Head of caudate nucleus (tissue), 42 donors: ENCODE measurements around the gene NCBP2.

Experiments used
- DNase-seq, 42 donors: peaks; one replicate each; pipeline versions ENCODE4 v3.0.0 to v3.0.0-alpha.2; 2020 to 2021; ENCODE audit warnings: mixed read lengths in 7 of 42
- intact Hi-C: fragments of 100-400 bp; cut with DNase I; formaldehyde crosslinking; loops from one replicate; pipeline ENCODE4 v1.15.0; 2022

The NCBP2 gene

GRCh38 chr3:196947860-196948441 is 5.6 kb upstream of the NCBP2 start:
- intact Hi-C loops, result no loop called here
- DNase-seq, result no peak

- DNase-seq, result peak in 1 of 42 donors; percentile 18
- intact Hi-C loops, result no loop called here
Measured at GRCh38 chr3:196947136-196947859, 5.0 kb upstream of the NCBP2 start.

DNA sequence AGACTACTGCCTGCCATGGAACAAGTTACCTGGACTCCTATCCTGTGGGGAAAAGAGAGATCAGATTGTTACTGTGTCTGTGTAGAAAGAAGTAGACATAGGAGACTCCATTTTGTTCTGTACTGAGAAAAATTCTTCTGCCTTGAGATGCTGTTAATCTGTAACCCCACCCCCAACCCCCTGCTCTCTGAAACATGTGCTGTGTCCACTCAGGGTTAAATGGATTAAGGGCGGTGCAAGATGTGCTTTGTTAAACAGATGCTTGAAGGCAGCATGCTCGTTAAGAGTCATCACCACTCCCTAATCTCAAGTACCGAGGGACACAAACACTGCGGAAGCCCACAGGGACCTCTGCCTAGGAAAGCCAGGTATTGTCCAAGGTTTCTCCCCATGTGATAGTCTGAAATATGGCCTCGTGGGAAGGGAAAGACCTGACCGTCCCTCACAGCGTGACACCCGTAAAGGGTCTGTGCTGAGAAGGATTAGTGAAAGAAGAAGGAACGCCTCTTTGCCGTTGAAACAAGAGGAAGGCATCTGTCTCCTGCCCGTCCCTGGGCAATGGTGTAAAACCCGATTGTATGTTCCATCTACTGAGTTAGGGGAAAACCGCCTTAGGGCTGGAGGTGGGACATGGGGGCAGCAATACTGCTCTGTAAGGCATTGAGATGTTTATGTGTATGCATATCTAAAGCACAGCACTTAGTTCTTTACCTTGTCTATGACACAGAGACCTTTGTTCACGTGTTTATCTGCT is 1.9 kb upstream of the NCBP2 start:
- DNase-seq, result peak in 1 of 42 donors; percentile 14
- intact Hi-C loops, result loop anchor here (5.0 kb wide), 1 partner anchor 207 kb away; the partner anchor contains the start of gene PAK2

- peak in 22 of 42 donors; percentile 6 to 55 (median 26) for DNase-seq
- intact Hi-C loops, result loop anchor here (1.0 to 5.0 kb wide), 2 partner anchors 76 to 206 kb away; partner anchors contain the start of genes PAK2 and SENP5
Measured at GRCh38 chr3:196942915-196943277, 568 bp upstream of the NCBP2 start.

DNA sequence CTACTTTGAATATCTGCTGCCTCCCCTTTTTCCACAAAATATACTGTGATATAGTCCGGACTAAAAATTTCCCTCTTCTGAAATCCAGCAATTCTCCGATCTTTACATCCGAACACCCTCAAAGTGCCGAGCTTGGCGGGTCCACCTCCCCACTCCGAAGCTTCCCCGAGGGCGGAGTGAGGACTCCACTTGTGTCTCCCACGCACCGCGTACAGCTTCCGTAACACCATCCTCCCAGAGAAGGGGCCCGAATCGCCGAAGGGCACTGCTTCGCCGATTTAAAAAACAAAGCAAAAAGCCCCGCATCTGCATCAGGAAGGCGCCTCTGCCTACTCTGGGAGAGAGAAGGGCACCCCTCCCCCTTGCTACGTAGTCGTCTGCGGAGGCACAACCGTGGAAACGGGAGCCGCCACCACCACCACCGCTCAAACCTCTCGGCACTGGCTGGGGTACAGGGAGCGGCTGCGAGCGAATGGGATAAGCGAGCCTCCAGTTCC is 551 bp downstream of the NCBP2 start:
- intact Hi-C loops, result loop anchor here (1.0 to 5.0 kb wide), 2 partner anchors 74 to 204 kb away; partner anchors contain the start of genes PAK2 and SENP5
- peak in 39 of 42 donors; percentile 27 to 85 (median 65) for DNase-seq

DNA sequence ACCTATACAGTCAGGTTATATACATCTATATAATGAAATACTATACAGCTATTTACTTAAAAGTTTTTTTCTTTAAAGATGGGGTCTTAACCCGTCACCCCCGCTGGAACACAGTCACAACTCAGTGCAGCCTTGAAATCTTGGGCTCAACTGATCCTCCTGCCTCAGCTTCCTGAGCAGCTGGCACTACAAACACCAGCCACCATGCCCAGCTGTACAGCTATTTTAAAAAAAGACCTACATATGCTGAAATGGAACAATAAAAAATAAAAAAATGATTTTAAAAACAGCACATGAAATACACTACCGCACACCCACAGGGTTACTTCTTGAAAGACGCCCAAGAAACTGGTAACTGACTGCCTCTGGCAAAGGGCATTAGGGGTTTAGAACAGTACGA is 3.8 kb downstream of the NCBP2 start:
- intact Hi-C loops, result no loop called here
- peak in 1 of 42 donors; percentile 29 for DNase-seq

DNA sequence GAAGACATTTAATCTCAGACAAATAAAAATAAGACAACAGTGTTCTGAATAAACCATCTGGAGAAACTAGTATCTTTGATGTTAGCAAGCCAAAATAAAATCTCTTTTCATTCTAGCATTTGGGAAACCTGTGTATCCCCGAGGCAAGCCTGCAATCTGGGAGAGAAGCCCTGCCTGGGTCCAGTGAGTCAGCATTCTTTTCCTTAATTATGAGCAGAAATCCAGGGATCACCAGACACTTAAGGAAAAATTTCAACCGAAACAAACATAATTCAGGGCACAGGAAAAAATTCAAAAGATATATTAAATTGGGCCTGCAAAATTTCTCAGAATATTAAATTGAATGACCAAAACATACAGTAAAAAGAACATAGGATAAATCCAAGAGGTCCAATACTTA is 4.2 kb downstream of the NCBP2 start:
- no peak for DNase-seq
- intact Hi-C loops, result no loop called here

GRCh38 chr3:196936288-196936687 is 6.0 kb downstream of the NCBP2 start:
- no peak for DNase-seq
- intact Hi-C loops, result no loop called here

GRCh38 chr3:196932600-196932999 is 9.7 kb downstream of the NCBP2 start:
- DNase-seq, result no peak
- intact Hi-C loops, result no loop called here

DNA sequence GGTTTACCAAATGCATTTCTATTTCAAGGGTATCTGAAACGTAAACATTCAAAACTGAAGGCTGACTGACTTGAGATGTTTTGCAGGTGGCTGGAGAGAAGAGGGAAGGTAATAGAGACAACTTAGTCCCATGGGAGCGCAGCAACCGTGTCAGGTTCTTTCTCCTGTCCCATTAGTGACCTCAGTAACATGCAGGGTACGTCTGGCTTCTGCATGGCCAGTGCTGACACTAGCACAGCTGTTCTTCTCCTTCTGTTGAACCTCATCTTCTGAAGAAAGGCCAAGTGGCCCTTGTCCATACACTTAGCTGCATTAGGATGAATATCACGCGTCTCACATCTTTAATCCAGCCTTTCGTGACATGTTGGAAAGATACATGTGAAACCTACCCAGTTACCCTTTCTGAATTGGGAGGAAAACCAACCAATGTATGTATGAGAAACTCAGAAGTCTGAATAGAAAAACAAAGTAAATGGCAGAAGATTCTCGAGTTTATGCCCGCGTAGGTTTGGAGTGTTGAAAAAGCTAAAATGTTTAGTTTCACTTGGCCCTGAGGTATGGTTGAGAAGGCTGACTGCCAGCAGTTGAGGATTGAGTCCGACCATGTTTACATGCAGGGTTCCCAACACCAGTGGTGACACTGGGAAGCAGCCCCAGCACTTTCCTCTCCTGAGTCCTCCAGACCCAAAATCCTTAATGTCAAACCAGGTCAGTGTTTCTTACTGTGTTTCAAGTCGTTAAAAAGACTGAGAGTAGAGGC is 10.3 kb downstream of the NCBP2 start:
- no peak for DNase-seq
- intact Hi-C loops, result no loop called here

GRCh38 chr3:196931157-196931556 is 11.2 kb downstream of the NCBP2 start:
- intact Hi-C loops, result no loop called here
- no peak for DNase-seq

DNA sequence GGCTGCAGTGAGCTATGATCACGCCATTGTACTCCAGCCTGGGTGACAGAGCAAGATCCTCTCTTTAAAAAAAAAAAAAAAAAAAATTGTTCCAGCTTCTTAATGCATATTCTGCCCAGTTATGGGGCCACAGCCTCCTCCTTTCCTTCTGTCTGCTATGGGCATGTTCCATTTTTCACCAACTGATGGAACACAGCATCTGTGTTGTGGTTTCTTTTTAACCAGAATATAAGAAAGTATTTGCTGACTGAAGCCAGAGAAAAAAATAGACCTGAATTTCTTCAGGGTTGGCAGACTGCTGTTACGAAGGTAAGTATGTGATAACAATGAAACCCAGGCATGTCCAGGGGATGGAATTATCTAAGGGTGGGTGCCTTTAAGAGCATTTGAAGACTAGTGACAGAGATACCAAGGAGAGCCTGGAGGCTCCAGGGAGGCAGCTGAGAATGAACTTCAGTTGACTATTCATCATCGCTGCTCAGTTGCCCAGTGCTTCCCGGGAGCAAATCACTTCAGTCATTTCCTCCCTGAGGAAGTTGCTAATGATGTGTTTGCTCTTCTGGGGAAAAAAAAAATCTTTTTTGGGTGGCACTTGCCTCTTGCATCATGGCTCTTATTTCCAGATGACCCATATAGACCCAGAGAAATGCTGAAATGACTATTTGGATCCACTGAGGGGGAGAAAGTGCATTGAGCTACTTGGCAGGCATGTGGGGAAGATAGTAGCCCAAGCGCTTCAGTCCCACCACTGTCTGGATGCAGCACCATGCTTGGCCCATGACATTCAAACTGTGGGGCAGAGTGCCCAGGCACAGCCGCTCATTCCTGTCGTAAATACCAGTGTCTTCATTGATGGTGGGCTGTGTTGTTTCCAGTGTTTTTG is 14.5 kb downstream of the NCBP2 start:
- intact Hi-C loops, result no loop called here
- DNase-seq, result no peak

GRCh38 chr3:196920733-196921132 is 21.6 kb downstream of the NCBP2 start:
- intact Hi-C loops, result no loop called here

GRCh38 chr3:196918968-196919367 is 23.4 kb downstream of the NCBP2 start:
- DNase-seq, result no peak
- intact Hi-C loops, result no loop called here

More at GRCh38 chr3:196920733-196921132, 21.6 kb downstream of the NCBP2 start:
- DNase-seq, result no peak

DNA sequence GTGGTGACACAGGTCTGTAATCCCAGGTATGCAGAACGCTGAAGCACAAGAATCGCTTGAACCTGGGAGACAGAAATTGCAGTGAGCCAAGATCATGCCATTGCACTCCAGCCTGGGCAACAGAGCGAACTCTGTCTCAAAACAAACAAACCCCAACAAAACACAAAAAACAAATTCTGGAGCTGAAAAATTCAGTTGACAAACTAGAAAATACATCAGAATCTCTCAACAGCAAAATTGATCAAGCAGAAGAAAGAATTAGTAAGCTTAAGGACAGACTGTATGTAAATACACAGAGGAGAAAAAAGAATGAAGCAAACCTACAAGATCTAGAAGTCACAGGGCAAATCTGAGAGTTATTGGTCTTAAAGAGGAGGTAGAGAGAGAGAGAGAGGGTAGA is 25.3 kb downstream of the NCBP2 start:
- intact Hi-C loops, result no loop called here
- no peak for DNase-seq

GRCh38 chr3:196916221-196916620 is 26.1 kb downstream of the NCBP2 start:
- intact Hi-C loops, result no loop called here

GRCh38 chr3:196915375-196915774 is 27.0 kb downstream of the NCBP2 start:
- DNase-seq, result no peak
- intact Hi-C loops, result no loop called here

More at GRCh38 chr3:196916221-196916620, 26.1 kb downstream of the NCBP2 start:
- no peak for DNase-seq

- intact Hi-C loops, result no loop called here
- no peak for DNase-seq
Measured at GRCh38 chr3:196914866-196915265, 27.5 kb downstream of the NCBP2 start.
